HG02571 (cell line): ENCODE data around the gene RGS3.
A peak's percentile ranks its signal among the peaks of the same experiment; 100 is the strongest.

ENCODE experiments used
- ATAC-seq: cut with Tn5 transposase; IDR thresholded peaks from one replicate; pipeline ENCODE4 v1.9.1; 2021; ENCODE audit warnings: mild to moderate bottlenecking, moderate library complexity; ENCODE audit not compliant: unreplicated experiment

RGS3 gene

DNA sequence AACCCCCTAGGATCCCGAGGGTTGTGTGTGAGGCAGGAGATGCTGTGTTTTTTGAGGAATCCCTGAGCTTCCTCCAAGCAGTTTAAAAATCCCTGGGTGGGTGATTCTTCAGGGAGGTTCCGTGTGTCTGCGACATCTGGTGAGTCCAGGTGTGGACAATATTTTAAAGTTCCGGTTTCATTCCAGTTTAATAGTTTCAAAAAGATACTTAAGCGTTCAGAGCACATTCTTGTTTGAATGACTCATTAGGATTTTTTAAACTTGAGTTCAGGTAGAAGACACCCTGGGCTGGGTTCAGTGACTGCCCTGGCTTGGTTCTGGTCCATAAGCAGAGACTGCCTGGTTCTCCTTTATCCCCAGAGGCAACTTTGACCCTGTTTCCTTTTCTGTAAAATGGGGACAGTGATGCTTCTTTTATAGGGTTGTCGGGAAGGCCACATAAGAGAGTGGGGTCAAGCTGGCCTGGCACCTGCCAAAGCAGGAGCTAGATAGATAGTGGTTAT, 119.2 kb downstream of the RGS3 start:
- no peak for ATAC-seq

DNA sequence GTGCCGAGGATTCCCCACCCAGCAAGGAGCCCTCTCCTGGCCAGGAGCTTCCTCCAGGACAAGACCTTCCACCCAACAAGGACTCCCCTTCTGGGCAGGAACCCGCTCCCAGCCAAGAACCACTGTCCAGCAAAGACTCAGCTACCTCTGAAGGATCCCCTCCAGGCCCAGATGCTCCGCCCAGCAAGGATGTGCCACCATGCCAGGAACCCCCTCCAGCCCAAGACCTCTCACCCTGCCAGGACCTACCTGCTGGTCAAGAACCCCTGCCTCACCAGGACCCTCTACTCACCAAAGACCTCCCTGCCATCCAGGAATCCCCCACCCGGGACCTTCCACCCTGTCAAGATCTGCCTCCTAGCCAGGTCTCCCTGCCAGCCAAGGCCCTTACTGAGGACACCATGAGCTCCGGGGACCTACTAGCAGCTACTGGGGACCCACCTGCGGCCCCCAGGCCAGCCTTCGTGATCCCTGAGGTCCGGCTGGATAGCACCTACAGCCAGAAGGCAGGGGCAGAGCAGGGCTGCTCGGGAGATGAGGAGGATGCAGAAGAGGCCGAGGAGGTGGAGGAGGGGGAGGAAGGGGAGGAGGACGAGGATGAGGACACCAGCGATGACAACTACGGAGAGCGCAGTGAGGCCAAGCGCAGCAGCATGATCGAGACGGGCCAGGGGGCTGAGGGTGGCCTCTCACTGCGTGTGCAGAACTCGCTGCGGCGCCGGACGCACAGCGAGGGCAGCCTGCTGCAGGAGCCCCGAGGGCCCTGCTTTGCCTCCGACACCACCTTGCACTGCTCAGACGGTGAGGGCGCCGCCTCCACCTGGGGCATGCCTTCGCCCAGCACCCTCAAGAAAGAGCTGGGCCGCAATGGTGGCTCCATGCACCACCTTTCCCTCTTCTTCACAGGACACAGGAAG, 120.2 kb downstream of the RGS3 start:
- ATAC-seq = no peak

- ATAC-seq = no peak
These were observed 121.0 kb downstream of the RGS3 start for GRCh38 chr9:113584428-113585084.

DNA sequence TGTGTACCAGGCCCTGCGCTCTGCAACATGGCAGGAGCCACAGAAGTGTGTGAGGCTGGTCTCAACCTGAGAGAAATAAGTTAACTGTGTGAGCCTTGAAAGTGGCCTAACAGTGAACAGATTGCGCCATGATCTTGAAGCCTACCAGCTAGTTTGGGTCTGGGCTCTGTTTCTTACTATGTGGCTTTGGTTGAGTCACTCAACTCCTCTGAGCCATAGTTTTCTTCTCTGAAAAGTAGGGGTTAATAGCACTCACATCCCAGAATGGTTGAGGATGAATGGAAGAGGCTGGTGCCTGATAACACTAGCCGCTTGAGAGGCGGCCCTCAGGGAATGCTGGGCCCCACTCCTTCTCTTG, 121.5 kb downstream of the RGS3 start:
- no peak for ATAC-seq

- ATAC-seq = no peak
These were observed 122.0 kb downstream of the RGS3 start for GRCh38 chr9:113585555-113585954.

DNA sequence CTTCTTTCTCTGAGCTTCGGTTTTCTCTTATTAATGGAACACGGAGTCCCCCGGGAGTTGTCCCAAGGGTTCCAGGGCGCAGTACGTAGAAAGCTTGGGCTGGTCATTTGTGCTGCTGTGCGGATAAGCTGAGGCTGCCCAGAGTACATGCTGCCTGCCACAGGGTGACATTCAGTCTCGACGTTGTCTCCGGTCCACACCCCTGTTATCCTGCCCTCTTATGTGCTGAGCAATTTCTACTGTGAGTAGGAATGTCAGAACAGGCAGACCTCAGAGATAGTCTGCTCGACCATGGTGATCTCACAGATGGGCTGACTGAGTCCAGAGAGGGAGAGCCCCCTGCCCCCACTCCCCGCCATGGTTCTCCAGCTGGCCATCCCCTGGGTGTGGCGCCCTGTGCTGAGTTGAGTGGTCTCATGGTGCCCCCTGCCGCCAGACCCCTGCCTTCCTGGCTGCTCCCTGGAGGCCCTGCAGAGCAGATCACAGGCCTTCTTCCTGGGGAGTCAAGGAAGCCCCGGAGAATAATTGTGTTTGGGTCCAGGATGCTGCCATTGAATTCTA, 124.0 kb downstream of the RGS3 start:
- no peak for ATAC-seq

GRCh38 chr9:113588242-113588810, 124.8 kb downstream of the RGS3 start:
- ATAC-seq = no peak

DNA sequence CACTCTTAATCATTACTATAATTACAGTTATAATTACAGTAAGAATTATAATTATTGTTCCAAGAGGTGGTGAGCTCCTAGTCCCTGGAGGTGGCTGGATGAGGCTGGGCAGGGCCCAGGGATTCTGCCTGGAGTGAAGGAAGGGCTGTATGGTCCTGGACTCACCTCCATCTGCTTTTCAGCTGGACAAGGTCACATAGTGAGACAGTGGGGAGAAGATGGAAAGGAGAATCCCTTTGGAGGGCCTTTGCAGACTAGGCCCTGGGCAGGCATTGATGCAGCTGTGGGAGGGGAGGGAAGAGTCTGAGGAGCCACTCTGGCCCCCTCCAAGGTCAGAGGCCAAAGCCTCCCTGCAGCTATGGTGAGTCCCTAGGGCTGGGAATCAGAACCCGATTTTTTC, 125.4 kb downstream of the RGS3 start:
- ATAC-seq = no peak

DNA sequence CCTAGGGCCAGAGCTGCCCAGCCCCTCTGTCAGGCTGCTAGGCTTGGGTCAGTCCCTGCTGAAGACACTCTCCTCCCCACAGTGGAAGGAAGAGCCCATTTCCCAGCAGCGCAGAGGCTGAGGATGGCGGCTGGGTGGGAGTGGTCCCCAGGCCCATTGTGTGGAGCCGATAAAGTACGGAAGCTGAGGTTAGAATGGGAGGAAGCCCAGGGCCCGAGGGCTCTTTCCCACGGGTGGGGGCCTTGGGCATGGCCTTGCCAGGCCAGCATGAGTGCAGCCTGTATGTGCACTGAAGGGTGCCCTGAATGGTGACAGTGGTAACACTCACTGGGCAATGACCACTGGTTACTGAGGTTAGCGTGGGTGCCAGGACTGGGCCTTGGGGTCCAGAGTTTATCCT, 125.9 kb downstream of the RGS3 start:
- no peak for ATAC-seq

DNA sequence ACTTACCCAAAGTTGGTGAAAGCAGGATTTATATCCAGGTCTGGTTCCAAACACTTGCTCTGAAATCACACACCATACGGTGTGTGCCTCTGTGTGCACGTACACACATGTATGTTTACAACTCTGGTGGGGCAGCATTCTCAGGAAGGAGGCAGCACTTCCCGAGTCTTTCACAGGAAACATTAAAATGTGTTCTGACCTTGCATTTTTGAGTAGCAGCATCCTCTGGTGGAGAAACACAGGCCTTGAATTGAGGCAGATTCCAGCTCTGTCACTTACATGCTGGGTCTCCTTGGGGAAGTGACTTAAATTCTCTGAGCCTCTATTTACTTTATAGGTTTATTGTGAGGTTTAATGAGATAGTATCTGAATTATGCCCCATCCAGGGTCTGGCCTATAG, 126.4 kb downstream of the RGS3 start:
- no peak for ATAC-seq

DNA sequence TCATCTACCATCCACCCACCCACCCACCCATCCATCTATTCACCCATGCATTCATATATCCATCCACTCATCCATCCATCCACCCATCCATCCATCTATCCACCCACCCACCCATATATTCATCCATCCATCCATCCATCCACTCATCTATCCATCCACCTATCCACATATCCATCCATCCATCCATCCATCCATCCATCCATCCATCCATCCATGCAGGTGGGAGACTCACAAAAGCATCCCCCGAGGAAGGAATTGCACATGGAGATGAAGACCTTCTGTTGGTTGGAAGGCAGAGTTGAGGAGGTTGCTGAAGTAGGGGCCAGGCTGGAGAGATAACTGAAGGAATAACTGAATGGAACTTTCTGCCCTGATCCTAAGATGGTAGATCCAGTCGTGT, 126.9 kb downstream of the RGS3 start:
- ATAC-seq = no peak

DNA sequence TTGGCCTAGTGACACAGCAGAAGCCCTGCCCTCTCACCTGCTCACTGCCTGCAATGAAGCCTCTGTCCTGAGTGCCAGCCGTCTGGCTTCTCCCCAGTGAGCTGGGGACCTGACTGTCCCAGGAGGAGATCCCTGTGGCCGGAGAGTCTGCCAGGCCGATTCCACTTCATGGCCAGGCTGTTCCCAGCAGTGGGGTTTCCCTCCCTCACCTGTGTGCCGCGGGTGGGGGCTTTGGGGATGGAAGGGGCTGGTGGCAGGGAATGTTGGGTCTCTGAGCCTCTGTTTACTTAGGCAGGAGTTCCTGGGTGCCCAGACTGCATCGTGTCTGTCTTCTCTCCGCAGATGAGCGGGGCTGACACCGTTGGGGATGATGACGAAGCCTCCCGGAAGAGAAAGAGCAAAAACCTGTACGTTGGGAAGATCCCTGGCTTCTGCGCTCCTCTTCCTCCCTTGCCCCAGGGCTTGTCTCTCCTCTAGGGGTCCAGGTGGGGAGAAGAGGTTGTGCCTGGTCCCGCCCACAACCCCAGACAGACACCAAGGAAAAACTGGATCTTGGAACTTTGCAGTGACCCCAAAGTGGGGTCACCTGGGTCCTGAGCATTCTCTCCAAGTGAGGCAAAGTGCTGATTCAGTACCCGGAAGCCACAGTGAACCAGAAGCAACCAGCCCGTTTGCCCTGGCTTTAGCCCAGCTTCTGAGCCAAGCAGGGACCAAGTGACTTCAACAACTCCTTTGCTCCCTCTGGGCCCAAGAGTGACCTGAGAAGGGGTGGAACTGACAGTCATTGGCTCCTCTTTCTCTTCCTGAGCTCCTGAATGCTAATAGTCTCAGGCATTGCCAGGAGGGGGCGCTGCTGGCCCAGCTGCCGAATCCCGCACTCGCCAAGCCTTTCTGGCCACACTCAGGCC, 127.7 kb downstream of the RGS3 start:
- peak; percentile 44 for ATAC-seq

DNA sequence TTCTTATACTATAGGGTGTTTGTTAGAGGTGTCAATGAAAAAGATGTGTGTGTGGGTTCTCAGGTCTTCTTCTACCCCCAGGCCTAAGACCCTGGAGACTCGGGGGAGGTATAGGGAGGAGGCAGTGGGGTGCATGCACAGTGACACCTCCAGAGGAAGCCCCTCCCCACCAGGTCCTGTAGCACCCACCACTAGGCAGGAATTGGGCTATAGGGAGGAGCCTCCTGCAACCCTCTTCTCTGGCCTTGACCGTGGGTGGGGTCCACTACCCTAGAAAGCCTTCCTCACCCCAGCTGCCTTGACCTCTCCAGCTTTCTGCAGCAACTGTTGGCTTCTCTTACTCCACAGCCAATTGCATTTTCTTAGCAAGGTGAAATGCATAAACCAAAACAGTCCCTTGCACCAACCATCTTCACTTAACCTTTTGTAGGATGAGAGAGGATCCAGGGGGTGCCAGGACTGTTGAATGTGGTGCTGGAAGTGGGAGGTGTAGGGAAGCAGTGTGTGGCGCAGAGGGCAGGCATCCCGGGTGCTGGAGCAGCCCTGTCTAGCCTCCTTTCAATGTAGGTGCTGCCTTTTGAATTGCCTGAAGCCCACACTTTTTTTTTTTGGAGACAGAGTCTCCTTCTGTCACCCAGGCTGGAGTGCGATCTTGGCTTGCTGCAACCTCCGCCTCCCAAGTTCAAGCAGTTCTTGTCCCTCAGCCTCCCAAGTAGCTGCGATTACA, 128.5 kb downstream of the RGS3 start:
- no peak for ATAC-seq

- no peak for ATAC-seq
These were observed 129.5 kb downstream of the RGS3 start for GRCh38 chr9:113592876-113593575.

DNA sequence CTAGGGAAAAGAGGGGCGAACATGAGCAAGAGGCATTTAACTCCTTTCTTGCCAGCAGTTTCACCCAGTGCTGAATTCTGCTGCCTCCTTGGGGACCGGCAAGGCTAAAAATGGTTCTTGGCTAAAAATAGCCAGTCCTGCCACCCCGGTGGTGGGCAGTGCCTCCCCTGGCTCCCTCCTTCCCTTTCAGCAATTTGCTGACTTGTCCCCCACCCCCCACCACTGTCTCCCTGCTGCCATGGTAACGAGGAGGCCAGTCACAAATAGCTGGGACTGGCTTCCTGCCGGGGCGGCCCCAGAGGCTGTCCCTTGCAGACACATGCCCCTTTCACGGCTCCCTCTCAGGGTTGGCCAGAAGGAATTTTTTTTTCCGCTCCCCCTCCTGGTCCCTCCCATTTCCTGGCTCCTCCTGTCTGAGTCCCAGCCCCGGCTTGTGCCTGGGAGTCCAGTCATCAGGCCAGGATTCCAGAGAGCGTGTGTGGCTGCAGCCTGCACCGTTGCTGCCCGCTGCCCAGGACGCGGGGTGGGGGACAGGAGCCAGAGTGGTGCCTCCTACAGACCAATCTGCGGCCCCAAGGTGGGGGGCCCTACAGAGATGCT, 130.3 kb downstream of the RGS3 start:
- no peak for ATAC-seq

GRCh38 chr9:113594484-113595299, 131.2 kb downstream of the RGS3 start:
- no peak for ATAC-seq

DNA sequence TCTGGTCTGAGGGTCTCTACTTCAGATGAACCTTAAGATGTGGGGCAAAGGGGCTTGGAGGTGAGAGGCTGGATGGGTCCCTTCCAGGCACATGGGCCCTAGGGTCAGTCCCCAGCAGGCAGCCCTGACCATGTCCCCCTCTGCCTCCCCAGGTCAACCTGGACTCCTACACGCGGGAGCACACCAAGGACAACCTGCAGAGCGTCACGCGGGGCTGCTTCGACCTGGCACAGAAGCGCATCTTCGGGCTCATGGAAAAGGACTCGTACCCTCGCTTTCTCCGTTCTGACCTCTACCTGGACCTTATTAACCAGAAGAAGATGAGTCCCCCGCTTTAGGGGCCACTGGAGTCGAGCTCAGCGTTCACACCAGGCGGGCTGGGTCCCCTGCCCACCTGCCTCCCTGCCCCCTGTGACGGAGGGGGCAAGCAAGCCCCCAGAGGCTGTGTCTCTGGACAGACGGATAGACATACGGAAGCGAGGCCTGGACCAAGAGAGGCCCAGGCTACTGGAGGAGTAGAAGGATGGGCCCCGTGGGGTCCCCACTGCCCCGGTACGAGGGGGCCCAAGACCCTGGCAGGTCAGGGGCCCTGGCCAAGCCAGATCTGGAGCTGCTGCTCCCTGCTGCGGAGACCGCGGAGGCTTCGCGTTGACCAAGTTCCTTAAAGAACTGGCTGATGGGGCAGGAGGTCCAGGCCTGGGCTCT, 133.2 kb downstream of the RGS3 start:
- ATAC-seq = no peak
